Transverse colon (tissue), 4 donors: ENCODE measurements around the gene MON2. TPM values are rescaled to one million over a fixed set of nuclear protein-coding genes. Genes with fewer than 3 reads are reported as not detected.

Source experiments
- DNase-seq: peaks from one replicate; pipeline ENCODE4 v3.0.0-alpha.2; 2019
- H3K27ac ChIP-seq, 4 donors: fragments of 200-600 bp; sonication (generic); 2 replicates each; pipeline ENCODE4 v1.5.1; 2016 to 2018; ENCODE audit warnings: inconsistent platforms in 4 of 4
- H3K27me3 ChIP-seq: fragments of 200-600 bp; sonication (generic); 2 replicates; pipeline ENCODE4 v1.5.1; 2017; ENCODE audit warnings: inconsistent platforms
- H3K36me3 ChIP-seq, 4 donors: fragments of 200-600 bp; sonication (generic); 2 replicates each; pipeline ENCODE4 v1.5.1; 2017 to 2019; ENCODE audit warnings: inconsistent platforms in 4 of 4
- H3K4me1 ChIP-seq, 4 donors: fragments of 200-600 bp; sonication (generic); 2 replicates each; pipeline ENCODE4 v1.5.1; 2017 to 2020; ENCODE audit warnings: inconsistent platforms in 4 of 4
- H3K4me3 ChIP-seq, 4 donors: fragments of 200-600 bp; sonication (generic); 1 replicate in 1 of 4; 2 replicates in 3 of 4; pipeline versions ENCODE4 v1.5.1 to v1.6.1; 2017 to 2019; ENCODE audit warnings: inconsistent platforms in 4 of 4
- H3K9me3 ChIP-seq, 2 donors: fragments of 200-600 bp; sonication (generic); 2 replicates each; pipeline ENCODE4 v1.5.1; 2017 to 2019; ENCODE audit warnings: inconsistent platforms in 2 of 2
- CTCF ChIP-seq, 5 experiments: fragments of 200-600 bp in 3 of 5; fragments of 450-650 bp in 2 of 5; sonication (generic) in 3 of 5; IDR thresholded peaks; 1 replicate in 2 of 5; 2 replicates in 3 of 5; pipeline ENCODE4 v1.5.1; 2016 to 2017; ENCODE audit warnings: antibody characterized with exemption in 5 of 5, inconsistent platforms in 3 of 5, mild to moderate bottlenecking in 2 of 5, moderate library complexity in 1 of 5
- EP300 ChIP-seq: sonication (generic); formaldehyde crosslinking; IDR thresholded peaks from one replicate; pipeline ENCODE4 v1.6.1; 2017; ENCODE audit warnings: antibody characterized with exemption, low read depth
- POLR2A ChIP-seq: fragments of 450-650 bp; IDR thresholded peaks from one replicate; pipeline ENCODE4 v1.6.1; 2016; ENCODE audit warnings: antibody characterized with exemption, mild to moderate bottlenecking, moderate library complexity
- POLR2AphosphoS5 ChIP-seq, 3 donors: sonication (generic); formaldehyde crosslinking; IDR thresholded peaks; one replicate each; pipeline ENCODE4 v1.6.1; 2016; ENCODE audit warnings: antibody characterized with exemption in 3 of 3
- WGBS, 2 donors: methylation state at CpG; one replicate each; pipeline ENCODE4 v1.1.5; 2018; ENCODE audit warnings: low coverage in 1 of 2; 5-methylcytosine and 5-hydroxymethylcytosine counted together
- in situ Hi-C, 4 donors: fragments of 200-750 bp; cut with MboI; loops; one replicate each; pipeline versions ENCODE4 v1.15.0 to v1.15.1; 2017; ENCODE audit warnings: low sequenced_read_pairs in 3 of 4, low pct_ligation_motif_present in 1 of 4, low pct_unique_long_range_greater_than_20kb in 1 of 4
- intact Hi-C: fragments of 100-400 bp; cut with DNase I; formaldehyde crosslinking; loops from one replicate; pipeline ENCODE4 v1.15.1; 2023; ENCODE audit warnings: low total_unique reads
- total RNA-seq, 4 donors: library from RNA; depleted of rRNA; stranded (reverse); fragments of >200 nt; gene quantifications; one replicate each; pipeline ENCODE4 v1.1.0, GENCODE V29; 2016

Gene MON2
- total RNA-seq, 4 donors from 2014 or later: 94.6 to 157 (median 129) TPM

- Histone ChIP-seq H3K27ac (no peak overlapping the region), H3K36me3 (peaks cover 0 to 30% (median 13%) of the 10 kb centered on the region in 4 donors), H3K9me3 (no peaks in the 10 kb centered on the region), H3K4me3 (no peak overlapping the region), H3K4me1 (no peaks in the 10 kb centered on the region), H3K27me3 (no peaks in the 10 kb centered on the region)
- DNase-seq: no peak
- intact Hi-C loops: no loop called here
- in situ Hi-C loops: loop anchor here in 1 of 4 donors (10.0 kb wide), 1 partner anchor 206 kb away; no protein-coding TSS in a partner anchor
- no peak for TF ChIP-seq POLR2A
- no peak for TF ChIP-seq POLR2AphosphoS5 (IDR thresholded peaks at IDR 0.05)
- no peak for TF ChIP-seq CTCF (IDR thresholded peaks at IDR 0.05)
- TF ChIP-seq EP300: no peak
- WGBS, 2 donors: 93 to 100% methylated on average over 1 of the region's 1 CpG
Observed at GRCh38 chr12:62588916-62589315, 122.3 kb downstream of the MON2 start.

- H3K27ac ChIP-seq: no peak overlapping the region
- intact Hi-C loops: no loop called here
- no peaks in the 10 kb centered on the region for H3K9me3 ChIP-seq
- no peak overlapping the region for H3K4me3 ChIP-seq
- H3K4me1 ChIP-seq: peaks cover 4 to 9% (median 6%) of the 10 kb centered on the region in 4 donors
- 92 to 93% methylated on average over 3 of the region's 3 CpGs for whole genome bisulfite sequencing, 2 donors
- no peak for DNase-seq
- in situ Hi-C loops: no loop called here
- no peaks in the 10 kb centered on the region for H3K36me3 ChIP-seq
- H3K27me3 ChIP-seq: no peaks in the 10 kb centered on the region
- TF ChIP-seq EP300 (no peak), CTCF (IDR thresholded peaks at IDR 0.05) (no peak), POLR2AphosphoS5 (IDR thresholded peaks at IDR 0.05) (no peak), POLR2A (no peak)
Observed at GRCh38 chr12:62597253-62597652, 130.6 kb downstream of the MON2 start.

- intact Hi-C loops: no loop called here
- WGBS, 2 donors: 76 to 78% methylated on average over 3 of the region's 3 CpGs
- Histone ChIP-seq H3K27ac (no peak overlapping the region), H3K36me3 (no peaks in the 10 kb centered on the region), H3K27me3 (no peaks in the 10 kb centered on the region), H3K4me3 (no peak overlapping the region), H3K9me3 (no peaks in the 10 kb centered on the region), H3K4me1 (peaks cover 4 to 10% (median 6%) of the 10 kb centered on the region in 4 donors)
- in situ Hi-C loops: no loop called here
- DNase-seq: no peak
- TF ChIP-seq CTCF (IDR thresholded peaks at IDR 0.05) (no peak), POLR2A (no peak), EP300 (no peak), POLR2AphosphoS5 (IDR thresholded peaks at IDR 0.05) (no peak)
Observed at GRCh38 chr12:62598846-62599245, 132.2 kb downstream of the MON2 start.

GRCh38 chr12:62599854-62600437 lies 133.3 kb downstream of the MON2 start:
- intact Hi-C loops: no loop called here
- TF ChIP-seq EP300 (no peak), POLR2A (no peak), CTCF (IDR thresholded peaks at IDR 0.05) (peak in 1 of 5 experiments; percentile 2), POLR2AphosphoS5 (IDR thresholded peaks at IDR 0.05) (no peak)
- Histone ChIP-seq H3K4me3 (no peak overlapping the region), H3K4me1 (peaks cover 5 to 21% (median 10%) of the 10 kb centered on the region in 4 donors), H3K9me3 (no peaks in the 10 kb centered on the region), H3K27ac (no peak overlapping the region), H3K36me3 (no peaks in the 10 kb centered on the region), H3K27me3 (no peaks in the 10 kb centered on the region)
- in situ Hi-C loops: no loop called here
- no peak for DNase-seq
- WGBS, 2 donors: 91 to 95% methylated on average over 4 to 5 of the region's 5 CpGs
